Stimulated activated CD8-positive, alpha-beta memory T cell treated with anti-CD3 and anti-CD28 coated beads, Interleukin-12 subunit alpha, Interleukin-12 subunit beta, amount 100 ng/mL, for 1 hour (primary cell): ENCODE results near the gene CCDC167.

Experiments used
- DNase-seq: peaks from one replicate; pipeline ENCODE4 v3.0.0-alpha.2; 2020; ENCODE audit warnings: low read depth

CCDC167 gene

GRCh38 chr6:37528541-37528940 is 28.8 kb upstream of the CCDC167 start:
- no peak for DNase-seq

GRCh38 chr6:37525460-37526357 is 26.0 kb upstream of the CCDC167 start:
- no peak for DNase-seq

- DNase-seq, result no peak
Measured at GRCh38 chr6:37524970-37525318, 25.3 kb upstream of the CCDC167 start.

- no peak for DNase-seq
Measured at GRCh38 chr6:37524025-37524969, 24.6 kb upstream of the CCDC167 start.

GRCh38 chr6:37523412-37523811 is 23.7 kb upstream of the CCDC167 start:
- no peak for DNase-seq

- DNase-seq, result no peak
Measured at GRCh38 chr6:37522836-37523235, 23.1 kb upstream of the CCDC167 start.

- DNase-seq, result no peak
Measured at GRCh38 chr6:37521674-37522073, 22.0 kb upstream of the CCDC167 start.

GRCh38 chr6:37520926-37521325 is 21.2 kb upstream of the CCDC167 start:
- DNase-seq, result no peak

- no peak for DNase-seq
Measured at GRCh38 chr6:37519461-37519860, 19.8 kb upstream of the CCDC167 start.

GRCh38 chr6:37518116-37518515 is 18.4 kb upstream of the CCDC167 start:
- DNase-seq, result no peak

GRCh38 chr6:37517411-37517812 is 17.7 kb upstream of the CCDC167 start:
- DNase-seq, result peak; percentile 58

GRCh38 chr6:37516920-37517405 is 17.3 kb upstream of the CCDC167 start:
- DNase-seq, result no peak

GRCh38 chr6:37516076-37516919 is 16.6 kb upstream of the CCDC167 start:
- DNase-seq, result peak; percentile 69

- DNase-seq, result no peak
Measured at GRCh38 chr6:37515712-37516075, 16.0 kb upstream of the CCDC167 start.

GRCh38 chr6:37514837-37515236 is 15.1 kb upstream of the CCDC167 start:
- DNase-seq, result no peak

GRCh38 chr6:37514321-37514771 is 14.7 kb upstream of the CCDC167 start:
- no peak for DNase-seq

GRCh38 chr6:37513576-37513975 is 13.9 kb upstream of the CCDC167 start:
- no peak for DNase-seq

- no peak for DNase-seq
Measured at GRCh38 chr6:37513155-37513554, 13.5 kb upstream of the CCDC167 start.

GRCh38 chr6:37512400-37513011 is 12.8 kb upstream of the CCDC167 start:
- DNase-seq, result no peak

- DNase-seq, result no peak
Measured at GRCh38 chr6:37511910-37512399, 12.3 kb upstream of the CCDC167 start.

GRCh38 chr6:37511201-37511600 is 11.5 kb upstream of the CCDC167 start:
- no peak for DNase-seq
